Right cardiac atrium (tissue), 5 donors: ENCODE data around the gene FGF14. TPM values are rescaled to one million over a fixed set of nuclear protein-coding genes. Genes with fewer than 3 reads are reported as not detected.

ENCODE experiments used
- ATAC-seq, 2 donors: fragments of 200-7000 bp; cut with Tn5 transposase; one replicate each; pipeline versions ENCODE4 v1.8.0 to v1.9.1; 2020; ENCODE audit warnings: moderate library complexity in 2 of 2, mild to moderate bottlenecking in 1 of 2
- DNase-seq, 3 donors: peaks; one replicate each; pipeline ENCODE4 v3.0.0-alpha.2; 2020
- H3K27ac ChIP-seq: one replicate; pipeline ENCODE4 v1.5.1; 2013; ENCODE audit warnings: mild to moderate bottlenecking, low read length, control low read depth, moderate library complexity
- H3K27me3 ChIP-seq: one replicate; pipeline ENCODE4 v1.6.1; 2013; ENCODE audit not compliant: control insufficient read depth, insufficient read depth
- H3K4me1 ChIP-seq: one replicate; pipeline ENCODE4 v1.6.1; 2013; ENCODE audit warnings: low read length; ENCODE audit not compliant: control insufficient read depth, insufficient read depth
- H3K4me3 ChIP-seq: one replicate; pipeline ENCODE4 v1.5.1; 2013; ENCODE audit warnings: low read length, control low read depth
- H3K9me3 ChIP-seq: one replicate; pipeline ENCODE4 v1.6.1; 2013; ENCODE audit warnings: low read length; ENCODE audit not compliant: control insufficient read depth
- WGBS: extraction: QIAGEN DNeasy Blood & Tissue Kit; methylation state at CpG from one replicate; pipeline ENCODE4 v1.1.7; 2013; 5-methylcytosine and 5-hydroxymethylcytosine counted together
- intact Hi-C, 4 donors: fragments of 100-400 bp; cut with DNase I; formaldehyde crosslinking; loops; one replicate each; pipeline versions ENCODE4 v1.11.0 to v1.14.0; 2022 to 2023
- polyA plus RNA-seq: library from polyadenylated mRNA; stranded (reverse); fragments of 200-250 nt; gene quantifications from one replicate; pipeline ENCODE4 v1.2.3, GENCODE V29; 2013
- total RNA-seq, 4 donors: library from RNA; stranded (reverse); fragmentation: NEBNext Ultra II Directional; extraction: Animal tissue kit (Norgen Biotek cat#: 25700); gene quantifications; one replicate each; pipeline ENCODE4 v1.2.1, GENCODE V29; 2021
- donor health status: healthy with polysubstance abuse.
- donor health status: DM: no; HTN: yes; CAD: no.
- donor health status: DM: no; HTN: no; CAD: no.
- donor health status: DM: no; HTN: yes; CAD: no; lungs with severe emphysema.
- donor health status: DM: yes; HTN: yes; CAD: no.

FGF14 gene
- total and polyA plus RNA-seq, 5 donors = 0.54 to 4.9 (median 3.0) TPM

- H3K27ac ChIP-seq = no peak overlapping the region
- 59% methylated on average over 7 of the region's 7 CpGs for WGBS
Measured at GRCh38 chr13:102039264-102039663, 362.6 kb downstream of the FGF14 start.

DNA sequence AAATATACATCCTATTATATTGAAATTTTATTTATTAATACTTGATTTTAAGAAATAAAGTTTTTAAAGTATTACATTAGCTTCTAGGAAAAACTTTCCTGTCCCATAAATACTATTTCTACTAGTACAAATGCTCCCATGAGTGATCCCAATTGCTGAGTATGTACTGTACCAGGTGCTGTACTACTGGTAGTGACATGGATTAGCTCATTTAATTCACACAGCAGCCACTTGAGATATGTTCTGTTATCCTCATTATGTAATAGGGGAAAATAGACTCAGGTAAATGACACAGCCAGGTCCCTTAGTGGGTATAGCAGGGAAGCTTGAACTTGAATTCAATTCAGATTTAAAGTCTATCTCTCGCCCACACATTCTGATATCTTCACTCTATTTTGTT is 363.1 kb downstream of the FGF14 start:
- no peak for ATAC-seq
- no peak for DNase-seq
- Histone ChIP-seq H3K9me3 (no peaks in the 10 kb centered on the region), H3K4me3 (no peak overlapping the region), H3K4me1 (no peaks in the 10 kb centered on the region), H3K27ac (no peak overlapping the region), H3K27me3 (no peaks in the 10 kb centered on the region)
- intact Hi-C loops = no loop called here
- 68% methylated on average over 1 of the region's 1 CpG for WGBS

More at GRCh38 chr13:102039264-102039663, 362.6 kb downstream of the FGF14 start:
- intact Hi-C loops = no loop called here
- Histone ChIP-seq H3K4me3 (no peak overlapping the region), H3K9me3 (no peaks in the 10 kb centered on the region), H3K4me1 (no peaks in the 10 kb centered on the region), H3K27me3 (no peaks in the 10 kb centered on the region)
- peak in 2 of 3 donors; percentile 13 to 54 for DNase-seq
- ATAC-seq = peak; percentile 64 to 72

DNA sequence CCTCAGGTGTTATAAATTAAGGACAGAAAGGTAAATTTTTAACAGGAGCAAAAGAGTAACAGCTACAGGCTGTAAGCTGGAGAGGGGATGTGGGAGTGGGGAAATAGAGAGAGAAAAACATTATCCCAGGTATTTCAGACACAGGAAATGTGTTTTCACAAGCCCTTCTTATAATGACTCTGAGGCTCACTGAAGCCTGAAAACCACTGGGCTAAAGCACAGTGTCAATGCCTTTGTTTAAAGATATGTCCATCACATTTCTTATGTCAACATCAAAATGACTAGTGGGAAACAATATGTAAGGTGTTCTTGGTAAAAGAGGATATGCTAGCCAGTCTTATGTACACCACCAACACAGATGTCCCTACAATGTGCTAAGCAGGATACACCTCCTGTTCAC is 365.9 kb downstream of the FGF14 start:
- H3K4me1 ChIP-seq = no peaks in the 10 kb centered on the region
- DNase-seq (no peak), ATAC-seq (no peak)
- intact Hi-C loops = no loop called here
- no peak overlapping the region for H3K4me3 ChIP-seq
- H3K27me3 ChIP-seq = no peaks in the 10 kb centered on the region
- no peaks in the 10 kb centered on the region for H3K9me3 ChIP-seq
- no peak overlapping the region for H3K27ac ChIP-seq

DNA sequence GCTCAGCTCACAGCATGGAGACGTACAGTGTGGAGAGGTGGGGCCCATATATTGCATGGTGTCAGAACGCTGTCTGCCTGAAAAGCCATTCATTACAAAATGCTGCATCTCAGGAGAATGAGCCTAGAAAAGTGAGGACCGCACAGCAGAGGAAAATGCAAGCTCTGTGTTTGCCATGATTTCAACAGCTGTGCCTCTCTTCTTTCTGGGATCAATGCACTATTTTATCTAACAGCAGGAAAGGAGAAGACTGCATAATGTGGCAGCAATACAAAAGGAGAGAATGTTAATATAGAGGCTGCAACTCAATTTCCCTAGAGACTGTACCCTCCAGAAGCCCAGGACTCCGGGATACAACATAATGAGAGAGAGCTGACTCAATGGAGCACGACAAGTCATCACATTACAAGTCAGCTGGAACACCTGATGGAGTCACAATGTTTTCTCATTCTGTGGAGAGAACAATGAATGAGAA is 368.0 kb downstream of the FGF14 start:
- 71% methylated on average over 5 of the region's 5 CpGs for WGBS
- intact Hi-C loops = no loop called here

GRCh38 chr13:102033386-102033785 is 368.5 kb downstream of the FGF14 start:
- DNase-seq (no peak), ATAC-seq (no peak)
- intact Hi-C loops = no loop called here
- WGBS = 83% methylated on average over 7 of the region's 7 CpGs
- Histone ChIP-seq H3K27me3 (no peaks in the 10 kb centered on the region), H3K4me3 (no peak overlapping the region), H3K27ac (no peak overlapping the region), H3K4me1 (no peaks in the 10 kb centered on the region), H3K9me3 (no peaks in the 10 kb centered on the region)

More for the DNA sequence above, 368.0 kb downstream of the FGF14 start:
- DNase-seq (no peak), ATAC-seq (no peak)
- Histone ChIP-seq H3K9me3 (no peaks in the 10 kb centered on the region), H3K4me3 (no peak overlapping the region), H3K27me3 (no peaks in the 10 kb centered on the region), H3K27ac (no peak overlapping the region), H3K4me1 (no peaks in the 10 kb centered on the region)

GRCh38 chr13:102028868-102029267 is 373.0 kb downstream of the FGF14 start:
- WGBS = 57% methylated on average over 5 of the region's 5 CpGs
- DNase-seq (no peak), ATAC-seq (no peak)
- Histone ChIP-seq H3K4me3 (no peak overlapping the region), H3K27me3 (no peaks in the 10 kb centered on the region), H3K4me1 (no peaks in the 10 kb centered on the region), H3K27ac (no peak overlapping the region), H3K9me3 (no peaks in the 10 kb centered on the region)
- intact Hi-C loops = no loop called here

- ATAC-seq (no peak), DNase-seq (no peak)
- intact Hi-C loops = no loop called here
- Histone ChIP-seq H3K27ac (no peak overlapping the region), H3K4me3 (no peak overlapping the region), H3K4me1 (no peaks in the 10 kb centered on the region), H3K9me3 (no peaks in the 10 kb centered on the region), H3K27me3 (no peaks in the 10 kb centered on the region)
- WGBS = 63% methylated on average over 4 of the region's 4 CpGs
Measured at GRCh38 chr13:102028206-102028605, 373.6 kb downstream of the FGF14 start.

GRCh38 chr13:102021777-102022176 is 380.1 kb downstream of the FGF14 start:
- intact Hi-C loops = no loop called here
- WGBS = 69% methylated on average over 2 of the region's 2 CpGs
- Histone ChIP-seq H3K4me3 (no peak overlapping the region), H3K27me3 (no peaks in the 10 kb centered on the region), H3K27ac (no peak overlapping the region), H3K4me1 (no peaks in the 10 kb centered on the region), H3K9me3 (peaks cover 2% of the 10 kb centered on the region)
- no peak for ATAC-seq
- DNase-seq = no peak

DNA sequence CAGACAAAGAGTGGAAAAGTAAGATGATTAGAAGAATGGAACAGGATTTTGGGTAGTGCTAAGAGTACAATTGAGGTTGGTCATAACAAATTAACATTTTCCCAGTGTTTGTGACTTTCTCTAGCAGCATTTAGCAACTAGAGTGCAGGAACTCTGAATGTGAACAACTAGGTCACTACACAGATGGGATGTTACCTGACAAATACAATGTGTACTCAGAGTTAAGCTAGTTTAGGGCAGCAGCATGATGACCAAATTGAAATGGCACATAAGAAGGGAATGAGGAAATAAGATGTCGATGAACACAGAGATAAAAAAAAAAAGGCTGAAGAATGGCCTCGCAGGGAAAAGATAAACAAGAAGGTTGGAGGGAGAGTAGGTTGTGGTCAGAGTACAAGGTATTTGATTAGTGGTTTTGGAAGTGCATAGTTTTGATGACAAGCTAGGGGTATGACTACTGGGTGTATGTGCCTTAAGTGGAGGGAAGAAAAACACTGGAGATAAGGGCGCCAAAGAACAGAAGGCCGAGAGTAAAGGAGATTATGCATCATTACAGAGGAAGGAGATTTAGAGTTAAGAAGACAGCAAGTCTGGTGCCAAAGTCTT is 381.1 kb downstream of the FGF14 start:
- H3K27ac ChIP-seq = no peak overlapping the region
- intact Hi-C loops = no loop called here
- ATAC-seq (no peak), DNase-seq (no peak)
- H3K4me1 ChIP-seq = no peaks in the 10 kb centered on the region
- H3K4me3 ChIP-seq = no peak overlapping the region
- WGBS = 63% methylated on average over 4 of the region's 4 CpGs
- H3K9me3 ChIP-seq = peaks cover 2% of the 10 kb centered on the region
- no peaks in the 10 kb centered on the region for H3K27me3 ChIP-seq

DNA sequence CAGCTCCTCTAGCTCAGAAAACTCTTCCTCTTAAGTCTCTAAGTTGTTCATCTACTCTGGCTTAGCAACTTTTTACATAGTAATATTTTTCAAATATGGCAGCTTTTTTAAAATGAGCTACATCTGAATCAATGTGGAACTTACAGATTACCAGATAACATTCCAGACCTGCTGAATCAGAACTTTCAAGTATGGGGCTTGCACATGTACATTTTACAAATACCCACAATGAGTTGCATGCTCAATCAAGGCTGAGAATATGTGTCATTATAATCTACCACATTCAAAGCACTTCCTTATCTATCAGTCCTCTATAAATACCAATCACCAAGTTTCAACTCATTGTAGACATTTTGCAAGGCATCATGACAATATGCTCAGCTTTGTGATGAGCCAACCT is 383.1 kb downstream of the FGF14 start:
- no peaks in the 10 kb centered on the region for H3K27me3 ChIP-seq
- intact Hi-C loops = no loop called here
- ATAC-seq = no peak
- H3K4me1 ChIP-seq = no peaks in the 10 kb centered on the region
- no peak overlapping the region for H3K4me3 ChIP-seq
- DNase-seq = no peak
- no peak overlapping the region for H3K27ac ChIP-seq
- H3K9me3 ChIP-seq = peaks cover 2% of the 10 kb centered on the region

- H3K27me3 ChIP-seq = no peaks in the 10 kb centered on the region
- no peak overlapping the region for H3K4me3 ChIP-seq
- H3K4me1 ChIP-seq = peaks cover 2% of the 10 kb centered on the region
- H3K9me3 ChIP-seq = peaks cover 2% of the 10 kb centered on the region
- DNase-seq (no peak), ATAC-seq (no peak)
- intact Hi-C loops = no loop called here
- H3K27ac ChIP-seq = no peak overlapping the region
Measured at GRCh38 chr13:102017248-102017647, 384.6 kb downstream of the FGF14 start.
